SU-DHL-6 (cell line): ENCODE results near the gene FRMPD4.

Source experiments
- H2AFZ ChIP-seq: fragments of 200-600 bp; sonication (generic); 2 replicates; pipeline ENCODE4 v1.6.1; 2014; ENCODE audit warnings: low read depth, mild to moderate bottlenecking, moderate library complexity, mixed read lengths, antibody characterized with exemption, low read length; ENCODE audit not compliant: severe bottlenecking
- H3F3A ChIP-seq: fragments of 200-600 bp; shearing (Covaris generic); 2 replicates; pipeline ENCODE4 v1.6.0; 2016; ENCODE audit warnings: antibody characterized with exemption, mild to moderate bottlenecking; ENCODE audit not compliant: insufficient read depth
- H3K27ac ChIP-seq: fragments of 200-600 bp; sonication (generic); 2 replicates; pipeline ENCODE4 v1.5.1; 2016; ENCODE audit warnings: low read depth, mild to moderate bottlenecking, low read length, moderate library complexity, mixed read lengths
- H3K27me3 ChIP-seq: fragments of 200-600 bp; sonication (generic), shearing (Covaris generic); 2 replicates; pipeline ENCODE4 v1.6.0; 2014; ENCODE audit warnings: mild to moderate bottlenecking, low read length
- H3K36me3 ChIP-seq: fragments of 200-600 bp; sonication (generic); 2 replicates; pipeline ENCODE4 v1.6.1; 2014; ENCODE audit warnings: mild to moderate bottlenecking, low read length, mixed read lengths
- H3K4me2 ChIP-seq: fragments of 300-600, 200-600 bp; shearing (Covaris generic), sonication (generic); 2 replicates; pipeline ENCODE4 v1.6.0; 2014; ENCODE audit warnings: low read length, low read depth, mild to moderate bottlenecking; ENCODE audit not compliant: poor library complexity, severe bottlenecking
- H3K4me3 ChIP-seq: fragments of 200-600 bp; sonication (generic); 2 replicates; pipeline ENCODE4 v1.5.1; 2014; ENCODE audit warnings: antibody characterized with exemption, low read length, mild to moderate bottlenecking, mixed read lengths; ENCODE audit not compliant: insufficient read depth, poor library complexity, severe bottlenecking
- H3K79me2 ChIP-seq: fragments of 200-600 bp; sonication (generic); 2 replicates; pipeline ENCODE4 v1.6.1; 2014; ENCODE audit warnings: mild to moderate bottlenecking, low read length, moderate library complexity; ENCODE audit not compliant: insufficient read depth
- H3K9ac ChIP-seq: fragments of 200-600 bp; sonication (generic); 2 replicates; pipeline ENCODE4 v1.7.0; 2014; ENCODE audit warnings: mild to moderate bottlenecking, low read length
- H3K9me2 ChIP-seq: fragments of 200-600 bp; sonication (generic); replicated peaks from 2 replicates; pipeline ENCODE4 v1.6.1; 2014; ENCODE audit warnings: low read length; ENCODE audit not compliant: insufficient read depth
- H3K9me3 ChIP-seq: fragments of 200-600 bp; sonication (generic); 2 replicates; pipeline ENCODE4 v1.6.1; 2014; ENCODE audit warnings: low read length, mixed read lengths; ENCODE audit not compliant: insufficient read depth
- H4K20me1 ChIP-seq: fragments of 200-600 bp; sonication (generic); 2 replicates; pipeline ENCODE4 v1.6.1; 2014; ENCODE audit warnings: low read depth, mild to moderate bottlenecking, antibody characterized with exemption, low read length, moderate library complexity, mixed read lengths
- CTCF ChIP-seq: fragments of 200-600 bp; sonication (generic); IDR thresholded peaks from one replicate; pipeline ENCODE4 v1.5.1; 2017; ENCODE audit warnings: antibody characterized with exemption, mild to moderate bottlenecking, low read length, moderate library complexity; ENCODE audit not compliant: insufficient read depth, poor library complexity, severe bottlenecking
- EZH2phosphoT487 ChIP-seq: fragments of 200-600 bp; sonication (generic), shearing (Covaris generic); conservative IDR thresholded peaks from 2 replicates; pipeline ENCODE4 v1.6.1; 2018; ENCODE audit warnings: mild to moderate bottlenecking, antibody characterized with exemption, low read length, moderate library complexity, mixed read lengths

FRMPD4 gene

GRCh38 chrX:12711435-12712040, 573.3 kb downstream of the FRMPD4 start:
- H3K36me3 ChIP-seq: no peaks in the 10 kb centered on the region
- H3K27ac ChIP-seq: no peak overlapping the region
- no peak overlapping the region for H3K9ac ChIP-seq
- H2AFZ ChIP-seq: no peak overlapping the region
- H3K9me3 ChIP-seq: no peaks in the 10 kb centered on the region
- TF ChIP-seq CTCF: no peak
- no peak for TF ChIP-seq EZH2phosphoT487
- H4K20me1 ChIP-seq: no peaks in the 10 kb centered on the region
- no peaks in the 10 kb centered on the region for H3K9me2 ChIP-seq
- H3F3A ChIP-seq: no peaks in the 10 kb centered on the region
- H3K27me3 ChIP-seq: no peaks in the 10 kb centered on the region
- H3K4me2 ChIP-seq: no peak overlapping the region
- no peak overlapping the region for H3K4me3 ChIP-seq
- no peaks in the 10 kb centered on the region for H3K79me2 ChIP-seq

DNA sequence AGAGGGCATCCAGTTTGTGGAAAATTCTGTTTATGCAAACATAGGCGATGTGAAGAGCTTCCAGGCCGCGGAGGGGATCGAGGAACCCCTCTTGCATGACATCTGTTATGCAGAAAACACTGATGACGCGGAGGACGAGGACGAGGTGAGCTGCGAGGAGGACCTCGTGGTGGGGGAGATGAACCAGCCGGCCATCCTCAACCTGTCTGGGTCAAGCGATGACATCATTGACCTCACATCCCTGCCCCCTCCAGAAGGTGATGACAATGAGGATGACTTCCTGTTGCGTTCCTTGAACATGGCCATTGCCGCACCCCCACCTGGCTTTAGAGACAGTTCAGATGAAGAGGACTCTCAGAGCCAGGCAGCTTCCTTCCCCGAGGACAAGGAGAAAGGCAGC, 578.3 kb downstream of the FRMPD4 start:
- no peaks in the 10 kb centered on the region for H3F3A ChIP-seq
- no peaks in the 10 kb centered on the region for H3K36me3 ChIP-seq
- no peak overlapping the region for H3K4me3 ChIP-seq
- H3K9me2 ChIP-seq: no peaks in the 10 kb centered on the region
- no peak overlapping the region for H3K27ac ChIP-seq
- H3K27me3 ChIP-seq: no peaks in the 10 kb centered on the region
- no peak for TF ChIP-seq CTCF
- no peak for TF ChIP-seq EZH2phosphoT487
- H3K4me2 ChIP-seq: no peak overlapping the region
- no peaks in the 10 kb centered on the region for H3K9me3 ChIP-seq
- H2AFZ ChIP-seq: no peak overlapping the region
- no peaks in the 10 kb centered on the region for H4K20me1 ChIP-seq
- H3K9ac ChIP-seq: no peak overlapping the region
- no peaks in the 10 kb centered on the region for H3K79me2 ChIP-seq

- Histone ChIP-seq H3K9me3 (no peaks in the 10 kb centered on the region), H3K4me2 (no peak overlapping the region), H3K9me2 (no peaks in the 10 kb centered on the region), H3K27me3 (no peaks in the 10 kb centered on the region), H2AFZ (no peak overlapping the region), H4K20me1 (no peaks in the 10 kb centered on the region), H3F3A (no peaks in the 10 kb centered on the region), H3K4me3 (no peak overlapping the region), H3K9ac (no peak overlapping the region), H3K79me2 (no peaks in the 10 kb centered on the region), H3K36me3 (no peaks in the 10 kb centered on the region), H3K27ac (no peak overlapping the region)
- TF ChIP-seq CTCF (no peak), EZH2phosphoT487 (no peak)
Observed at GRCh38 chrX:12719837-12720236, 581.6 kb downstream of the FRMPD4 start.
